HepG2 (cell line): ENCODE data around the gene PHF21B. TPM values are rescaled to one million over a fixed set of nuclear protein-coding genes. Genes with fewer than 3 reads are reported as not detected.

ENCODE experiments used
- ATAC-seq: fragments of 200-7000 bp; cut with Tn5 transposase; 3 replicates; pipeline ENCODE4 v1.9.1; 2020; ENCODE audit warnings: mild to moderate bottlenecking, moderate library complexity
- BruUV-seq: library from RNA; stranded (reverse); fragments of 400-500 nt; replicated peaks from 2 replicates; lab custom pipeline; 2021; lab: Mats Ljungman, UMichigan
- CTCF ChIA-PET: fragments of 300-600 bp; formaldehyde crosslinking; extraction: SDS; loops from one replicate; lab custom pipeline; 2021; ENCODE audit warnings: low total read pairs, inconsistent platforms, low intra/inter-chr PET ratio; lab: Yijun Ruan, JAX
- POLR2A ChIA-PET: fragments of 350-600 bp; sonication (Branson Sonifier 250); formaldehyde crosslinking; loops from one replicate; lab custom pipeline; 2020; ENCODE audit warnings: antibody characterized with exemption, inconsistent platforms; lab: Yijun Ruan, JAX
- DNase-seq: peaks from one replicate; pipeline ENCODE4 v3.0.0-alpha.2; 2015; ENCODE audit warnings: low spot score
- FAIRE-seq: peaks from 3 replicates; lab custom pipeline; 2011; peaks lifted over from hg19 to GRCh38; lab: Jason Lieb, UNC
- H2AFZ ChIP-seq: one replicate; pipeline ENCODE4 v1.6.1; 2011; ENCODE audit warnings: low read length, inconsistent platforms
- H3K27ac ChIP-seq: fragments of 300-600 bp; 3 replicates; pipeline ENCODE4 v1.8.0; 2011; ENCODE audit warnings: mixed run types, mild to moderate bottlenecking, mixed read lengths, low read length, inconsistent platforms; ENCODE audit not compliant: insufficient read depth; ENCODE audit errors: extremely low read length
- H3K27me3 ChIP-seq, 2 experiments: fragments of 200-600 bp in 1 of 2; 2 replicates in 1 of 2; 3 replicates in 1 of 2; pipeline versions ENCODE4 v1.6.0 to v1.8.0; 2011; ENCODE audit warnings: low read length in 2 of 2, mild to moderate bottlenecking in 2 of 2, moderate library complexity in 2 of 2, inconsistent platforms in 1 of 2; ENCODE audit not compliant: insufficient read depth in 2 of 2, control insufficient read depth in 1 of 2
- H3K36me3 ChIP-seq, 2 experiments: fragments of 200-600 bp in 1 of 2; replicated peaks in 1 of 2; 2 replicates in 1 of 2; 3 replicates in 1 of 2; pipeline versions ENCODE4 v1.5.1 to v1.8.0; 2011; ENCODE audit warnings: low read length in 2 of 2, inconsistent platforms in 1 of 2; ENCODE audit not compliant: insufficient read depth in 2 of 2, control insufficient read depth in 1 of 2
- H3K4me1 ChIP-seq: 2 replicates; pipeline ENCODE4 v1.5.1; 2012; ENCODE audit warnings: low read length, inconsistent platforms; ENCODE audit not compliant: insufficient read depth
- H3K4me2 ChIP-seq: 2 replicates; pipeline ENCODE4 v1.6.0; 2011; ENCODE audit warnings: low read depth, low read length, inconsistent platforms
- H3K4me3 ChIP-seq, 3 experiments: fragments of 200-600 bp in 1 of 3; sonication (generic), shearing (Covaris generic) in 1 of 3; replicated peaks in 1 of 3; 2 replicates each; pipeline ENCODE4 v1.5.1; 2011 to 2016; ENCODE audit warnings: low read length in 3 of 3, inconsistent platforms in 2 of 3, low read depth in 2 of 3, mild to moderate bottlenecking in 2 of 3, control low read depth in 1 of 3, mixed read lengths in 1 of 3; ENCODE audit not compliant: insufficient read depth in 1 of 3
- H3K79me2 ChIP-seq: one replicate; pipeline ENCODE4 v1.6.1; 2011; ENCODE audit warnings: low read length, inconsistent platforms; ENCODE audit not compliant: insufficient read depth
- H3K9ac ChIP-seq: 2 replicates; pipeline ENCODE4 v1.6.0; 2011; ENCODE audit warnings: mild to moderate bottlenecking, low read depth, low read length, inconsistent platforms; ENCODE audit not compliant: insufficient read depth
- H3K9me3 ChIP-seq: 2 replicates; pipeline ENCODE4 v1.5.1; 2012; ENCODE audit warnings: mild to moderate bottlenecking, low read length
- H4K20me1 ChIP-seq: 2 replicates; pipeline ENCODE4 v1.6.0; 2011; ENCODE audit warnings: inconsistent platforms, mild to moderate bottlenecking, low read length, moderate library complexity; ENCODE audit not compliant: insufficient read depth
- ARNTL ChIP-seq: sonication (generic); formaldehyde crosslinking; IDR thresholded peaks from 2 replicates; pipeline ENCODE4 v1.4.0; 2020; ENCODE audit warnings: mild to moderate bottlenecking, missing genetic modification reagents
- CHD2 ChIP-seq: IDR thresholded peaks from 2 replicates; pipeline ENCODE4 v1.6.1; 2011; ENCODE audit warnings: low read depth, low read length, improper control_type of control experiment
- FOXJ3 ChIP-seq: sonication (generic); formaldehyde crosslinking; IDR thresholded peaks from 2 replicates; pipeline ENCODE4 v1.4.0; 2020; ENCODE audit warnings: missing genetic modification reagents, mild to moderate bottlenecking, borderline replicate concordance
- JARID2 ChIP-seq: sonication (generic); formaldehyde crosslinking; IDR thresholded peaks from 2 replicates; pipeline ENCODE4 v1.8.1; 2023; ENCODE audit warnings: missing genetic modification reagents, inconsistent platforms; ENCODE audit not compliant: insufficient replicate concordance
- MAFK ChIP-seq, 2 experiments: IDR thresholded peaks in 1 of 2; conservative IDR thresholded peaks in 1 of 2; 2 replicates each; pipeline ENCODE4 v1.6.1; 2011; ENCODE audit warnings: improper control_type of control experiment in 2 of 2, low read length in 2 of 2
- SKI ChIP-seq: fragments of 450-650 bp; IDR thresholded peaks from one replicate; pipeline ENCODE4 v1.6.1; 2018; ENCODE audit warnings: mild to moderate bottlenecking; ENCODE audit not compliant: partially characterized antibody
- ZBTB34 ChIP-seq: sonication (generic); formaldehyde crosslinking; IDR thresholded peaks from 2 replicates; pipeline ENCODE4 v1.8.0; 2022; ENCODE audit warnings: mild to moderate bottlenecking, missing genetic modification reagents
- ZNF563 ChIP-seq: sonication (generic); formaldehyde crosslinking; IDR thresholded peaks from 2 replicates; pipeline ENCODE4 v1.8.0; 2022; ENCODE audit warnings: mild to moderate bottlenecking, moderate library complexity, missing genetic modification reagents
- ZNF564 ChIP-seq: sonication (generic); formaldehyde crosslinking; IDR thresholded peaks from 2 replicates; pipeline ENCODE4 v1.8.1; 2023; ENCODE audit warnings: mild to moderate bottlenecking, missing genetic modification reagents
- ZNF746 ChIP-seq: sonication (generic); formaldehyde crosslinking; IDR thresholded peaks from 2 replicates; pipeline ENCODE4 v1.8.0; 2022; ENCODE audit warnings: mild to moderate bottlenecking, missing genetic modification reagents
- ZNF749 ChIP-seq: sonication (generic); formaldehyde crosslinking; IDR thresholded peaks from 2 replicates; pipeline ENCODE4 v1.8.0; 2022; ENCODE audit warnings: mild to moderate bottlenecking, missing genetic modification reagents, moderate library complexity, borderline replicate concordance
- ZNF839 ChIP-seq: sonication (generic); formaldehyde crosslinking; IDR thresholded peaks from 2 replicates; pipeline ENCODE4 v1.4.0; 2020; ENCODE audit warnings: missing genetic modification reagents, mild to moderate bottlenecking, borderline replicate concordance
- ZSCAN22 ChIP-seq: sonication (generic); formaldehyde crosslinking; IDR thresholded peaks from 2 replicates; pipeline ENCODE4 v1.4.0; 2020; ENCODE audit warnings: mild to moderate bottlenecking, missing genetic modification reagents
- WGBS: methylation state at CpG from one replicate; pipeline ENCODE4 v1.1.6; 2017; ENCODE audit warnings: low lambda C conversion rate; 5-methylcytosine and 5-hydroxymethylcytosine counted together
- in situ Hi-C: cut with HindIII; loops from 2 replicates; pipeline ENCODE4 v1.10.0; 2017; ENCODE audit warnings: low pct_unique_long_range_greater_than_20kb; ENCODE audit not compliant: extremely low pct_ligation_motif_present
- intact Hi-C: fragments of 100-400 bp; cut with micrococcal nuclease; formaldehyde crosslinking; loops from one replicate; pipeline ENCODE4 v1.10.0; 2022; ENCODE audit not compliant: unreplicated experiment
- polyA plus RNA-seq, 8 experiments: library from polyadenylated mRNA; depleted of rRNA in 3 of 8; stranded (reverse) in 7 of 8; unstranded in 1 of 8; fragments of >200 nt; fragmentation: Illumina TruSeq in 4 of 8; extraction: Trizol in 4 of 8; gene quantifications; 2 replicates each; pipeline versions ENCODE4 v1.2.1 to v1.2.3, GENCODE V29; 2011 to 2016; ENCODE audit warnings: low read depth in 4 of 8, missing spikeins in 1 of 8, mixed read lengths in 1 of 8; ENCODE audit not compliant: insufficient read depth in 1 of 8
- total RNA-seq, 5 experiments: library from RNA; depleted of rRNA; stranded (reverse); fragments of >200 nt; fragmentation: Illumina TruSeq; extraction: Trizol; gene quantifications; 2 replicates each; pipeline ENCODE4 v1.2.3, GENCODE V29; 2016; ENCODE audit warnings: low read depth in 1 of 5
- TF ChIP-seq, protein P1 (sequence below): sonication (generic); formaldehyde crosslinking; IDR thresholded peaks from 2 replicates; pipeline ENCODE4 v1.9.0; 2022; ENCODE audit warnings: missing genetic modification reagents, mild to moderate bottlenecking, borderline replicate concordance
- TF ChIP-seq, protein P2 (sequence below): sonication (generic); formaldehyde crosslinking; IDR thresholded peaks from 2 replicates; pipeline ENCODE4 v1.4.0; 2020; ENCODE audit warnings: missing genetic modification reagents, borderline replicate concordance

The PHF21B gene
- total and polyA plus RNA-seq, 2 of the 13 experiments (the other 11 are each of a cell fraction or from before 2014, with no cell fraction given) = not detected

DNA sequence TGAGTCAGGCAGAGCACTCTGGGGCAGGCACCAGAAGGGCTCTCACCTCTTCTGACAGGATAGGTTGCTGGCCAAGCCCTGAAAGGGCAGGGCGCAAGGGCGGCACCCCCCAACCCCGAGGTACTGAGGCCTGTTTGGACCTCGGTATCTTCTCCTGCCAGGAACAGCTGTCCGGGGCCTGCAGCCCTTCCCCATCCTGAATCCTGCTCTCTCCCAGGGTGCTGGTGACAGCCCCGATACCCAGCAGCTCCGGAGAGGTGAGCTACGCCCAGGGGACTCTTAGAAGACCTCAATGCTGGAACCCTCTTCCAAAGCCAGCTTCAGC, 79.1 kb downstream of the PHF21B start (continued):
- TF ChIP-seq ZNF746 (CRISPR knock-in tag) (no peak), FOXJ3 (no peak)

DNA sequence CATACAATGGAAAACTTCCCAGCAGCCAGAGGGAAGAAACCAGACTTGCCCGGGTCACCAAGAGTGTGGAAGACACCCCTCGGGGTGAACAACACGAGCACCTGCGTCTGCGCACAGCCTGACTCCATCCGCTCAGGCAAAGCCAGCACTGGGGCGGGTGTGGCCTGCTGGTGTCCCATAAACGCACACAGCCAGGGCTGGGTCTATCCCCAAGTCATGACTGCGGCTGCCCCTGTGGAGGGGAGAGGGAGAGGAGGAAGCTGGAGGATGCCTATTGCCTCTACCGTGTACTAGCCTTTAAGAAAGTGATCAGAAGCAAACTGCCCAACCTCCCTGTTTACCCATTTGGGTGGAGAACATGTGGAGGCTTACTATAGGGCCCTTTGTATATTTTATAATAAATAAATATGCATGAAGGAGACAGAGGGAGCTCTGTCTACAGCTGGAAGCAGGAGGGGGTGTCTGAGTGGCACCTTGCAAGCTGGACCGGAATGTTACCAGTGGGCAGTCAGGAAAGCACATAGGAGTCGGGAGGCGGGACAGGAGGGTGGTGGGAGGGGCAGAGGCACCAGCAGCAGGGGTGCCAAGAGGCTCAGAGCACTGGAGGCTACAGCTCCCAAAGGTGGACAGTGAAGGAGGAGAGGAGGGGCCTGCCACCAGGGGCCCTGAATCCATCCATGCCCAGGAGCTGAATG, 79.6 kb downstream of the PHF21B start:
- BruUV-seq = no TSS peak
- Histone ChIP-seq H3K9me3 (no peaks in the 10 kb centered on the region), H3K79me2 (no peaks in the 10 kb centered on the region), H4K20me1 (no peaks in the 10 kb centered on the region), H2AFZ (no peak overlapping the region), H3K4me3 (no peak overlapping the region), H3K36me3 (no peaks in the 10 kb centered on the region), H3K27me3 (peaks cover 8 to 91% of the 10 kb centered on the region in 2 experiments), H3K4me2 (no peak overlapping the region), H3K9ac (no peak overlapping the region), H3K27ac (no peak overlapping the region), H3K4me1 (no peaks in the 10 kb centered on the region)
- CTCF ChIA-PET = no interaction called here
- FAIRE-seq (no peak), ATAC-seq (no peak), DNase-seq (no peak)
- POLR2A ChIA-PET = no interaction called here
- WGBS = 20% methylated on average over 10 of the region's 13 CpGs
- in situ Hi-C loops (no loop called here), intact Hi-C loops (no loop called here)
- TF ChIP-seq CHD2 = no peak
- TF ChIP-seq ZBTB34 (CRISPR knock-in tag) = no peak
- TF ChIP-seq, protein P1, sequence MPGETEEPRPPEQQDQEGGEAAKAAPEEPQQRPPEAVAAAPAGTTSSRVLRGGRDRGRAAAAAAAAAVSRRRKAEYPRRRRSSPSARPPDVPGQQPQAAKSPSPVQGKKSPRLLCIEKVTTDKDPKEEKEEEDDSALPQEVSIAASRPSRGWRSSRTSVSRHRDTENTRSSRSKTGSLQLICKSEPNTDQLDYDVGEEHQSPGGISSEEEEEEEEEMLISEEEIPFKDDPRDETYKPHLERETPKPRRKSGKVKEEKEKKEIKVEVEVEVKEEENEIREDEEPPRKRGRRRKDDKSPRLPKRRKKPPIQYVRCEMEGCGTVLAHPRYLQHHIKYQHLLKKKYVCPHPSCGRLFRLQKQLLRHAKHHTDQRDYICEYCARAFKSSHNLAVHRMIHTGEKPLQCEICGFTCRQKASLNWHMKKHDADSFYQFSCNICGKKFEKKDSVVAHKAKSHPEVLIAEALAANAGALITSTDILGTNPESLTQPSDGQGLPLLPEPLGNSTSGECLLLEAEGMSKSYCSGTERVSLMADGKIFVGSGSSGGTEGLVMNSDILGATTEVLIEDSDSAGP (CRISPR knock-in tag) = no peak
- no peak for TF ChIP-seq ZNF563 (CRISPR knock-in tag)
- TF ChIP-seq ZNF749 = no peak
- TF ChIP-seq ARNTL (CRISPR knock-in tag) = no peak
- no peak for TF ChIP-seq MAFK (conservative IDR thresholded peaks at IDR 0.05 in 1 of 2, IDR thresholded peaks at IDR 0.05 in 1 of 2; ENCODE audit: low read length in 2 of 2)
- no peak for TF ChIP-seq ZNF564 (CRISPR knock-in tag)
- TF ChIP-seq ZNF839 (CRISPR knock-in tag) = no peak
- TF ChIP-seq SKI = no peak
- TF ChIP-seq JARID2 (CRISPR knock-in tag) = no peak
- TF ChIP-seq, protein P2, sequence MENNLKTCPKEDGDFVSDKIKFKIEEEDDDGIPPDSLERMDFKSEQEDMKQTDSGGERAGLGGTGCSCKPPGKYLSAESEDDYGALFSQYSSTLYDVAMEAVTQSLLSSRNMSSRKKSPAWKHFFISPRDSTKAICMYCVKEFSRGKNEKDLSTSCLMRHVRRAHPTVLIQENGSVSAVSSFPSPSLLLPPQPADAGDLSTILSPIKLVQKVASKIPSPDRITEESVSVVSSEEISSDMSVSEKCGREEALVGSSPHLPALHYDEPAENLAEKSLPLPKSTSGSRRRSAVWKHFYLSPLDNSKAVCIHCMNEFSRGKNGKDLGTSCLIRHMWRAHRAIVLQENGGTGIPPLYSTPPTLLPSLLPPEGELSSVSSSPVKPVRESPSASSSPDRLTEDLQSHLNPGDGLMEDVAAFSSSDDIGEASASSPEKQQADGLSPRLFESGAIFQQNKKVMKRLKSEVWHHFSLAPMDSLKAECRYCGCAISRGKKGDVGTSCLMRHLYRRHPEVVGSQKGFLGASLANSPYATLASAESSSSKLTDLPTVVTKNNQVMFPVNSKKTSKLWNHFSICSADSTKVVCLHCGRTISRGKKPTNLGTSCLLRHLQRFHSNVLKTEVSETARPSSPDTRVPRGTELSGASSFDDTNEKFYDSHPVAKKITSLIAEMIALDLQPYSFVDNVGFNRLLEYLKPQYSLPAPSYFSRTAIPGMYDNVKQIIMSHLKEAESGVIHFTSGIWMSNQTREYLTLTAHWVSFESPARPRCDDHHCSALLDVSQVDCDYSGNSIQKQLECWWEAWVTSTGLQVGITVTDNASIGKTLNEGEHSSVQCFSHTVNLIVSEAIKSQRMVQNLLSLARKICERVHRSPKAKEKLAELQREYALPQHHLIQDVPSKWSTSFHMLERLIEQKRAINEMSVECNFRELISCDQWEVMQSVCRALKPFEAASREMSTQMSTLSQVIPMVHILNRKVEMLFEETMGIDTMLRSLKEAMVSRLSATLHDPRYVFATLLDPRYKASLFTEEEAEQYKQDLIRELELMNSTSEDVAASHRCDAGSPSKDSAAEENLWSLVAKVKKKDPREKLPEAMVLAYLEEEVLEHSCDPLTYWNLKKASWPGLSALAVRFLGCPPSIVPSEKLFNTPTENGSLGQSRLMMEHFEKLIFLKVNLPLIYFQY (CRISPR knock-in tag) = no peak
- TF ChIP-seq ZSCAN22 (CRISPR knock-in tag) = no peak
